ENCODE data around the gene AEBP2. TPM values are rescaled to one million over a fixed set of nuclear protein-coding genes. Genes with fewer than 3 reads are reported as not detected.

AEBP2 gene
- total and polyA plus RNA-seq, 2 experiments from 2014 or later = 13.6 to 23.0 TPM

- H3K4me1 ChIP-seq (ENCODE audit: low read depth) = no peaks in the 10 kb centered on the region
- no peak for DNase-seq (ENCODE audit: low read depth in 1 of 2, low spot score in 1 of 2)
- H3K9me3 ChIP-seq (ENCODE audit: low read depth) = no peaks in the 10 kb centered on the region
- peaks cover 2% of the 10 kb centered on the region for H3K36me3 ChIP-seq
- no peak overlapping the region for H3K27ac ChIP-seq
- no peak for TF ChIP-seq CTCF (IDR thresholded peaks at IDR 0.05; ENCODE audit: low read depth, low read length)
- no peaks in the 10 kb centered on the region for H3K27me3 ChIP-seq
- H3K4me3 ChIP-seq = no peak overlapping the region
Measured at GRCh38 chr12:19489168-19489567, 49.9 kb downstream of the AEBP2 start.

- no peak overlapping the region for H3K4me3 ChIP-seq
- DNase-seq (ENCODE audit: low read depth in 1 of 2, low spot score in 1 of 2) = no peak
- H3K9me3 ChIP-seq (ENCODE audit: low read depth) = no peaks in the 10 kb centered on the region
- H3K27me3 ChIP-seq = no peaks in the 10 kb centered on the region
- H3K27ac ChIP-seq = no peak overlapping the region
- H3K4me1 ChIP-seq (ENCODE audit: low read depth) = no peaks in the 10 kb centered on the region
- H3K36me3 ChIP-seq = peaks cover 6% of the 10 kb centered on the region
- no peak for TF ChIP-seq CTCF (IDR thresholded peaks at IDR 0.05; ENCODE audit: low read depth, low read length)
Measured at GRCh38 chr12:19490908-19491307, 51.6 kb downstream of the AEBP2 start.

- no peak overlapping the region for H3K27ac ChIP-seq
- no peak for DNase-seq (ENCODE audit: low read depth in 1 of 2, low spot score in 1 of 2)
- no peaks in the 10 kb centered on the region for H3K4me1 ChIP-seq (ENCODE audit: low read depth)
- H3K27me3 ChIP-seq = no peaks in the 10 kb centered on the region
- H3K9me3 ChIP-seq (ENCODE audit: low read depth) = no peaks in the 10 kb centered on the region
- no peak overlapping the region for H3K4me3 ChIP-seq
- no peak for TF ChIP-seq CTCF (IDR thresholded peaks at IDR 0.05; ENCODE audit: low read depth, low read length)
- H3K36me3 ChIP-seq = peaks cover 6% of the 10 kb centered on the region
Measured at GRCh38 chr12:19491863-19492262, 52.6 kb downstream of the AEBP2 start.

GRCh38 chr12:19496219-19496878, 57.1 kb downstream of the AEBP2 start:
- no peaks in the 10 kb centered on the region for H3K27me3 ChIP-seq
- H3K36me3 ChIP-seq = peaks cover 18% of the 10 kb centered on the region
- no peaks in the 10 kb centered on the region for H3K4me1 ChIP-seq (ENCODE audit: low read depth)
- H3K9me3 ChIP-seq (ENCODE audit: low read depth) = no peaks in the 10 kb centered on the region
- TF ChIP-seq CTCF (IDR thresholded peaks at IDR 0.05; ENCODE audit: low read depth, low read length) = no peak
- peak overlapping the region; percentile 16 for H3K27ac ChIP-seq
- DNase-seq (ENCODE audit: low read depth in 1 of 2, low spot score in 1 of 2) = no peak
- H3K4me3 ChIP-seq = no peak overlapping the region

- Histone ChIP-seq H3K9me3 (ENCODE audit: low read depth) (no peaks in the 10 kb centered on the region), H3K27me3 (no peaks in the 10 kb centered on the region), H3K27ac (no peak overlapping the region), H3K4me3 (no peak overlapping the region), H3K36me3 (peaks cover 18% of the 10 kb centered on the region), H3K4me1 (ENCODE audit: low read depth) (no peaks in the 10 kb centered on the region)
- peak in 1 of 2 donors; percentile 12 for DNase-seq (ENCODE audit: low read depth in 1 of 2, low spot score in 1 of 2)
- no peak for TF ChIP-seq CTCF (IDR thresholded peaks at IDR 0.05; ENCODE audit: low read depth, low read length)
Measured at GRCh38 chr12:19498099-19498498, 58.8 kb downstream of the AEBP2 start.

Data from cardiac muscle cell (in vitro differentiated cells and primary cell).